ENCODE measurements around the gene MSANTD3.

DNA sequence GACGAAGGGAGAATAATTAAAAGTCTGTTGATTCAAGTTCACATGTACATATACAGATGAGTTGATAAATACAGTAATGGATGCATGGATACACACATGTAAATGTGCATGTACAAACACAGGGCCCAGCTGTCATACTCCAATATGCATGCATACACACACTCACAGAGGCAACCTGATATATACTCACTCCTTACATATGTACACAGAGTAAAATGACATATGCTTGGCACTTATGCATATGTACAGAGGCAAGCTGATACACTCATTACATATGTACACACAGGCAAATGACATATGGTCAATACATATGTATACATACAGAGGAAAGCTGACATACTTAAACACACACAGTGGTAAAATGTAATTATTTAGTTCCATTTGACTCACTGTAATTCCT lies 38.8 kb downstream of the MSANTD3 start:
- TF ChIP-seq, protein P1, sequence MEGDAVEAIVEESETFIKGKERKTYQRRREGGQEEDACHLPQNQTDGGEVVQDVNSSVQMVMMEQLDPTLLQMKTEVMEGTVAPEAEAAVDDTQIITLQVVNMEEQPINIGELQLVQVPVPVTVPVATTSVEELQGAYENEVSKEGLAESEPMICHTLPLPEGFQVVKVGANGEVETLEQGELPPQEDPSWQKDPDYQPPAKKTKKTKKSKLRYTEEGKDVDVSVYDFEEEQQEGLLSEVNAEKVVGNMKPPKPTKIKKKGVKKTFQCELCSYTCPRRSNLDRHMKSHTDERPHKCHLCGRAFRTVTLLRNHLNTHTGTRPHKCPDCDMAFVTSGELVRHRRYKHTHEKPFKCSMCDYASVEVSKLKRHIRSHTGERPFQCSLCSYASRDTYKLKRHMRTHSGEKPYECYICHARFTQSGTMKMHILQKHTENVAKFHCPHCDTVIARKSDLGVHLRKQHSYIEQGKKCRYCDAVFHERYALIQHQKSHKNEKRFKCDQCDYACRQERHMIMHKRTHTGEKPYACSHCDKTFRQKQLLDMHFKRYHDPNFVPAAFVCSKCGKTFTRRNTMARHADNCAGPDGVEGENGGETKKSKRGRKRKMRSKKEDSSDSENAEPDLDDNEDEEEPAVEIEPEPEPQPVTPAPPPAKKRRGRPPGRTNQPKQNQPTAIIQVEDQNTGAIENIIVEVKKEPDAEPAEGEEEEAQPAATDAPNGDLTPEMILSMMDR (IDR thresholded peaks at IDR 0.05), result no peak
- TF ChIP-seq POLR2A (IDR thresholded peaks at IDR 0.05) (no peak), EP300 (IDR thresholded peaks at IDR 0.05) (no peak)
